DND-41 (cell line): ENCODE results near the gene C1QB.

Experiments used
- CTCF ChIP-seq: IDR thresholded peaks from 2 replicates; pipeline ENCODE4 v1.5.1; 2012; ENCODE audit warnings: borderline replicate concordance, low read length, moderate library complexity, mild to moderate bottlenecking; ENCODE audit not compliant: poor library complexity, severe bottlenecking; ENCODE audit errors: extremely low read depth
- EZH2 ChIP-seq: IDR thresholded peaks from 3 replicates; pipeline ENCODE4 v1.6.1; 2012; ENCODE audit warnings: borderline replicate concordance, low read depth, mild to moderate bottlenecking, moderate library complexity, low read length, inconsistent platforms; ENCODE audit not compliant: severe bottlenecking

DNA sequence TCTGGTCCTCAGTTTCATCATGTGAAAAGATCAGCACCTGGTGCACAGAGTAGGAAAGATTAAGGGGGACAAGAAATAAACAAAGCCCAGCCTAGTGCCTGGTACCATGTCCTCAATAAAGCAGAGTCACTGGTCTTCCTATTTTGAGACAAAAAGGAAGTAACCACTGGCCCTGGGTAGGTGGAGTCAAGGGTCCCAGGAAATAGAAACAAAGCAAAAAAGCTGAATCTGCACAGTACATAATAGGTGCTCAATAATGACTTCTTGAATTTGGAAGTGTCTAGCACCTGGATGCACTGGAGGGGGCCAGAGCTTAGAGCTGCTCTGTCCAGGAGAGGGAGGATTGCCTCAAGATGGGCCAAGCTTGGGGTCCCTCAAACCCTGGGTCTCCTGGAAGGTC, 55.7 kb downstream of the C1QB start:
- TF ChIP-seq EZH2: no peak
- no peak for TF ChIP-seq CTCF
